Hepatocyte (in vitro differentiated cells): Measurements from ENCODE around the gene PPP5C. TPM values are rescaled to one million over a fixed set of nuclear protein-coding genes. Genes with fewer than 3 reads are reported as not detected.
"Not testable (repeated sequence)": the region's sequence is repeated elsewhere in the genome, so short reads cannot be mapped to it uniquely, and the experiment has no call there.

Source experiments
- DNase-seq: peaks from one replicate; pipeline ENCODE4 v3.0.0-alpha.2; 2016; ENCODE audit warnings: low spot score
- H2AFZ ChIP-seq: fragments of 200-600 bp; sonication (generic); 2 replicates; pipeline ENCODE4 v1.6.0; 2016; ENCODE audit warnings: antibody characterized with exemption, mild to moderate bottlenecking
- H3K27ac ChIP-seq: fragments of 200-600 bp; sonication (generic); 2 replicates; pipeline ENCODE4 v1.5.1; 2016; ENCODE audit warnings: mild to moderate bottlenecking
- H3K27me3 ChIP-seq: fragments of 200-600 bp; sonication (generic); 2 replicates; pipeline ENCODE4 v1.6.1; 2016
- H3K36me3 ChIP-seq: fragments of 200-600 bp; sonication (generic); replicated peaks from 2 replicates; pipeline ENCODE4 v1.5.1; 2016; ENCODE audit warnings: low read depth; ENCODE audit not compliant: insufficient read depth
- H3K4me1 ChIP-seq: fragments of 200-600 bp; sonication (generic); 2 replicates; pipeline ENCODE4 v1.5.1; 2016; ENCODE audit warnings: mild to moderate bottlenecking, moderate library complexity; ENCODE audit not compliant: insufficient read depth
- H3K4me2 ChIP-seq: fragments of 200-600 bp; sonication (generic); 2 replicates; pipeline ENCODE4 v1.6.0; 2016
- H3K4me3 ChIP-seq: fragments of 200-600 bp; sonication (generic); 2 replicates; pipeline ENCODE4 v1.5.1; 2016; ENCODE audit warnings: mild to moderate bottlenecking
- H3K79me2 ChIP-seq: fragments of 200-600 bp; sonication (generic); 2 replicates; pipeline ENCODE4 v1.6.0; 2017; ENCODE audit warnings: mild to moderate bottlenecking
- H3K9me2 ChIP-seq: fragments of 200-600 bp; sonication (generic); replicated peaks from 2 replicates; pipeline ENCODE4 v1.6.0; 2017; ENCODE audit warnings: mild to moderate bottlenecking; ENCODE audit not compliant: insufficient read depth
- H3K9me3 ChIP-seq: fragments of 200-600 bp; sonication (generic); 2 replicates; pipeline ENCODE4 v1.5.1; 2016; ENCODE audit warnings: low read depth, mild to moderate bottlenecking
- H4K20me1 ChIP-seq: fragments of 200-600 bp; sonication (generic); 2 replicates; pipeline ENCODE4 v1.6.0; 2016; ENCODE audit warnings: mild to moderate bottlenecking; ENCODE audit not compliant: insufficient read depth, poor library complexity, severe bottlenecking
- EZH2 ChIP-seq: fragments of 200-600 bp; sonication (generic); IDR thresholded peaks from 2 replicates; pipeline ENCODE4 v1.6.1; 2016; ENCODE audit warnings: antibody characterized with exemption, mild to moderate bottlenecking, borderline replicate concordance
- EZH2phosphoT487 ChIP-seq: fragments of 200-600 bp; sonication (generic); IDR thresholded peaks from one replicate; pipeline ENCODE4 v1.6.1; 2018; ENCODE audit warnings: antibody characterized with exemption, mild to moderate bottlenecking, low read depth, moderate library complexity; ENCODE audit not compliant: unreplicated experiment, severe bottlenecking
- WGBS: methylation state at CpG from one replicate; pipeline ENCODE4 v1.1.6; 2016; ENCODE audit warnings: low lambda C conversion rate; ENCODE audit errors: missing lambda C conversion rate; 5-methylcytosine and 5-hydroxymethylcytosine counted together
- polyA plus RNA-seq: library from polyadenylated mRNA; unstranded; fragments of >200 nt; fragmentation: Nextera tagmentation; extraction: Ambion mirVana; gene quantifications from 2 replicates; pipeline ENCODE4 v1.2.1, GENCODE V29; 2016
- total RNA-seq: library from RNA; depleted of rRNA; stranded (reverse); fragments of >200 nt; gene quantifications from 2 replicates; pipeline ENCODE4 v1.2.3, GENCODE V29; 2014
- TF ChIP-seq, protein P1 (sequence below): fragments of 200-600 bp; sonication (generic); IDR thresholded peaks from 2 replicates; pipeline ENCODE4 v1.5.1; 2016; ENCODE audit warnings: antibody characterized with exemption, mild to moderate bottlenecking; ENCODE audit not compliant: poor library complexity

Gene PPP5C
- total and polyA plus RNA-seq, 2 experiments from 2014 or later: 51.2 to 68.8 TPM

DNA sequence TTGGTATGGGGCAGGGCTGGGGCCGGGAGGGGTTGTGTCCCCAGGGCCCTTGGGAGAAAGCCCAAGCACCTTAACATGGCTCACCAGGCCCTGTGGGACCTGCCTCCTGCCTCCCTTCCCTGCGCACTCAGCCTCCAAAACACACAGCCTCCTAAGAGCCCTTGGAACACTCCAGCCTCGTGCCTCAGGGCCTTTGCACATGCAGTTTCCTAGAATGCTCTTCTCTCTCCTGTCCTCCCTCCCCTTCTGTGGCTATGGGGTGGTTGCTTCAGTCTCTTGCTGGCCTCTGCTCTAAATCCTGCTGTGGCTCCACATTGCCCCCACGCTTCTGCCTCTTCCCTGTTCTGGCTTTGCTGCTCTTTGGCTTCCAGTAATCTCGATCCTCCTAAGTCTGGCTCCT is 26.3 kb upstream of the PPP5C start:
- no peaks in the 10 kb centered on the region for H3K27me3 ChIP-seq
- H3K9me2 ChIP-seq: no peaks in the 10 kb centered on the region
- H2AFZ ChIP-seq: no peak overlapping the region
- no peak overlapping the region for H3K4me2 ChIP-seq
- H3K4me3 ChIP-seq: no peak overlapping the region
- TF ChIP-seq EZH2phosphoT487 (no peak), EZH2 (no peak)
- TF ChIP-seq, protein P1, sequence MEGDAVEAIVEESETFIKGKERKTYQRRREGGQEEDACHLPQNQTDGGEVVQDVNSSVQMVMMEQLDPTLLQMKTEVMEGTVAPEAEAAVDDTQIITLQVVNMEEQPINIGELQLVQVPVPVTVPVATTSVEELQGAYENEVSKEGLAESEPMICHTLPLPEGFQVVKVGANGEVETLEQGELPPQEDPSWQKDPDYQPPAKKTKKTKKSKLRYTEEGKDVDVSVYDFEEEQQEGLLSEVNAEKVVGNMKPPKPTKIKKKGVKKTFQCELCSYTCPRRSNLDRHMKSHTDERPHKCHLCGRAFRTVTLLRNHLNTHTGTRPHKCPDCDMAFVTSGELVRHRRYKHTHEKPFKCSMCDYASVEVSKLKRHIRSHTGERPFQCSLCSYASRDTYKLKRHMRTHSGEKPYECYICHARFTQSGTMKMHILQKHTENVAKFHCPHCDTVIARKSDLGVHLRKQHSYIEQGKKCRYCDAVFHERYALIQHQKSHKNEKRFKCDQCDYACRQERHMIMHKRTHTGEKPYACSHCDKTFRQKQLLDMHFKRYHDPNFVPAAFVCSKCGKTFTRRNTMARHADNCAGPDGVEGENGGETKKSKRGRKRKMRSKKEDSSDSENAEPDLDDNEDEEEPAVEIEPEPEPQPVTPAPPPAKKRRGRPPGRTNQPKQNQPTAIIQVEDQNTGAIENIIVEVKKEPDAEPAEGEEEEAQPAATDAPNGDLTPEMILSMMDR: no peak
- 100% methylated on average over 5 of the region's 5 CpGs for WGBS
- no peaks in the 10 kb centered on the region for H4K20me1 ChIP-seq
- no peaks in the 10 kb centered on the region for H3K4me1 ChIP-seq
- no peaks in the 10 kb centered on the region for H3K9me3 ChIP-seq
- H3K36me3 ChIP-seq: peaks cover 3% of the 10 kb centered on the region
- DNase-seq: no peak
- no peak overlapping the region for H3K27ac ChIP-seq
- H3K79me2 ChIP-seq: no peaks in the 10 kb centered on the region

DNA sequence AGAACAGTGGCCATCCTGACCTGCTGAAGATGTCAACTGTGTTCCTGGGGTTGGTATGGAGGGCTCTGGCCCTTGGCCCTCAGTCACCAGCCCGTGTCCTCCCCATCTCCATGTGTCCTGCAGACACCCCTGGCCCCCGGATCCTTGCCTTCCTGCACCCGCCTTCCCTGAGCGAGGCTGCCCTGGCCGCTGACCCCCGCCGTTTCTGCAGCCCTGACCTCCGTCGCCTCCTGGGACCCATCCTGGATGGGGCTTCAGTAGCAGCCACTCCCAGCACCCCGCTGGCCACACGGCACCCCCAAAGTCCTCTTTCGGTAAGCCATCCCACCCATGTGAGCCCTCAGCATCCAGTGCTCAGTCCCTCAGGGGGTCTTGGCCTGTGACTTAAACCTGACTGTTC is 25.2 kb upstream of the PPP5C start:
- no peak for DNase-seq
- TF ChIP-seq, protein P1: no peak
- TF ChIP-seq EZH2phosphoT487 (no peak), EZH2 (no peak)
- Histone ChIP-seq H4K20me1 (no peaks in the 10 kb centered on the region), H3K4me3 (no peak overlapping the region), H3K9me3 (peaks cover 3% of the 10 kb centered on the region), H3K36me3 (peaks cover 6% of the 10 kb centered on the region), H3K4me2 (no peak overlapping the region), H3K9me2 (no peaks in the 10 kb centered on the region), H3K79me2 (no peaks in the 10 kb centered on the region), H3K27ac (no peak overlapping the region), H2AFZ (no peak overlapping the region), H3K27me3 (no peaks in the 10 kb centered on the region), H3K4me1 (no peaks in the 10 kb centered on the region)
- WGBS: 97% methylated on average over 12 of the region's 12 CpGs

DNA sequence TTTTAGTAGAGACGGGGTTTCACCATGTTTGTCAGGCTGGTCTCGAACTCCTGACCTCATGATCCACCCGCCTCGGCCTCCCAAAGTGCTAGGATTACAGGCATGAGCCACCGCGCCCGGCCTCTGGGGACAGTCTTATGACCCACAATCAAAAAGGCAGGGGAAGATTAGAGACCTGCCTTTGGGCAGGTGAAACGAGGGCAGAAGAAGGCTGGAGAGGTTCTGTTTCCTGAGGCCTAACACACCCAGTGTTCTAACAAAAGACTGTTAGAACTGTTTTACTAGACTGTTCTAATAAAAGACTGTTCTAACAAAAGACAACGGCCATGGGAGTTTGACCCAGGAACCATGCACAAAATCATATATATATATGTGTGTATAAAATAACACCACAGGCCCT is 23.7 kb upstream of the PPP5C start:
- not testable (repeated sequence) for DNase-seq, H3K9me2 ChIP-seq, H2AFZ ChIP-seq, H3K79me2 ChIP-seq, H3K27me3 ChIP-seq, H3K27ac ChIP-seq, H3K36me3 ChIP-seq, H3K4me2 ChIP-seq, H3K9me3 ChIP-seq, H3K4me1 ChIP-seq, H4K20me1 ChIP-seq, H3K4me3 ChIP-seq
- 97% methylated on average over 9 of the region's 9 CpGs for WGBS

DNA sequence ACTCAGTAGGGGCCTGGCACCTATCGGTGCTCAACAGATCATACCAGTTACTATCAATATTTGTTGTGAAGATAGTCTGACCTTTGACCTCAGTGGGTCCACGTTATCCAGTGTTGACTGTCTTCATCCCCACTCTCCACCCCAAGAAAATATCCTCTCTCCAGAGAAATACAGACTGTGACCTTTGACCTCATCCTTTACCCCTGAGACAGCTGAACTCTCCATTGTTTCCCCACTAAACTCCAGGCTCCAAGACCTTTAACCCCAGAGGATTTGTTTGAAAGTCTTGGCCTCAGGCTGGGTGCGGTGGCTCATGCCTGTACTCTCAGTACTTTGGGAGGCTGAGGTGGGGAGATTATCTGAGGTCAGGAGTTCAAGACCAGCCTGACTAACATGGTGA is 22.6 kb upstream of the PPP5C start:
- Histone ChIP-seq H3K79me2 (no peaks in the 10 kb centered on the region), H4K20me1 (no peaks in the 10 kb centered on the region), H3K9me2 (no peaks in the 10 kb centered on the region), H3K4me3 (no peak overlapping the region), H3K4me2 (no peak overlapping the region), H3K36me3 (peaks cover 9% of the 10 kb centered on the region), H3K27me3 (no peaks in the 10 kb centered on the region), H3K27ac (no peak overlapping the region), H2AFZ (no peak overlapping the region), H3K4me1 (no peaks in the 10 kb centered on the region), H3K9me3 (peaks cover 6% of the 10 kb centered on the region)
- DNase-seq: no peak
- TF ChIP-seq EZH2phosphoT487 (no peak), EZH2 (no peak)
- TF ChIP-seq, protein P1: no peak
- WGBS: 78% methylated on average over 3 of the region's 3 CpGs
